Lower leg skin (tissue), 4 donors: ENCODE data around the gene CEP63. TPM values are rescaled to one million over a fixed set of nuclear protein-coding genes. Genes with fewer than 3 reads are reported as not detected.
"Not testable (repeated sequence)": the region's sequence is repeated elsewhere in the genome, so short reads cannot be mapped to it uniquely, and the experiment has no call there.

ENCODE experiments used
- DNase-seq, 2 donors: peaks; one replicate each; pipeline ENCODE4 v3.0.0-alpha.2; 2019; ENCODE audit warnings: low spot score in 2 of 2
- H3K4me3 ChIP-seq: fragments of 200-600 bp; sonication (generic); 2 replicates; pipeline ENCODE4 v1.5.1; 2017; ENCODE audit warnings: mild to moderate bottlenecking, low read depth; ENCODE audit not compliant: poor library complexity, severe bottlenecking
- POLR2A ChIP-seq, 2 donors: fragments of 450-650 bp; IDR thresholded peaks; one replicate each; pipeline ENCODE4 v1.6.1; 2016 to 2017; ENCODE audit warnings: antibody characterized with exemption in 2 of 2, mild to moderate bottlenecking in 1 of 2, moderate library complexity in 1 of 2
- WGBS, 2 donors: methylation state at CpG; one replicate each; pipeline ENCODE4 v1.1.5; 2018; 5-methylcytosine and 5-hydroxymethylcytosine counted together
- intact Hi-C: fragments of 100-400 bp; cut with DNase I; formaldehyde crosslinking; loops from one replicate; pipeline ENCODE4 v1.15.0; 2023; ENCODE audit warnings: low total_unique reads
- total RNA-seq, 4 donors: library from RNA; depleted of rRNA; stranded (reverse); fragments of >200 nt; gene quantifications; one replicate each; pipeline ENCODE4 v1.1.0, GENCODE V29; 2016
- TF ChIP-seq, protein P1 (sequence below), 3 donors: fragments of 450-650 bp; IDR thresholded peaks; one replicate each; pipeline ENCODE4 v1.5.1; 2016; ENCODE audit warnings: antibody characterized with exemption in 3 of 3, mild to moderate bottlenecking in 3 of 3, moderate library complexity in 2 of 3

The CEP63 gene
- total RNA-seq, 4 donors from 2014 or later = 15.6 to 23.2 (median 18.1) TPM

GRCh38 chr3:134576426-134576825 lies 90.6 kb downstream of the CEP63 start:
- TF ChIP-seq POLR2A (IDR thresholded peaks at IDR 0.05) = no peak
- TF ChIP-seq, protein P1, sequence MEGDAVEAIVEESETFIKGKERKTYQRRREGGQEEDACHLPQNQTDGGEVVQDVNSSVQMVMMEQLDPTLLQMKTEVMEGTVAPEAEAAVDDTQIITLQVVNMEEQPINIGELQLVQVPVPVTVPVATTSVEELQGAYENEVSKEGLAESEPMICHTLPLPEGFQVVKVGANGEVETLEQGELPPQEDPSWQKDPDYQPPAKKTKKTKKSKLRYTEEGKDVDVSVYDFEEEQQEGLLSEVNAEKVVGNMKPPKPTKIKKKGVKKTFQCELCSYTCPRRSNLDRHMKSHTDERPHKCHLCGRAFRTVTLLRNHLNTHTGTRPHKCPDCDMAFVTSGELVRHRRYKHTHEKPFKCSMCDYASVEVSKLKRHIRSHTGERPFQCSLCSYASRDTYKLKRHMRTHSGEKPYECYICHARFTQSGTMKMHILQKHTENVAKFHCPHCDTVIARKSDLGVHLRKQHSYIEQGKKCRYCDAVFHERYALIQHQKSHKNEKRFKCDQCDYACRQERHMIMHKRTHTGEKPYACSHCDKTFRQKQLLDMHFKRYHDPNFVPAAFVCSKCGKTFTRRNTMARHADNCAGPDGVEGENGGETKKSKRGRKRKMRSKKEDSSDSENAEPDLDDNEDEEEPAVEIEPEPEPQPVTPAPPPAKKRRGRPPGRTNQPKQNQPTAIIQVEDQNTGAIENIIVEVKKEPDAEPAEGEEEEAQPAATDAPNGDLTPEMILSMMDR (IDR thresholded peaks at IDR 0.05) = no peak
- intact Hi-C loops = no loop called here
- WGBS, 2 donors = 49 to 51% methylated on average over 6 of the region's 6 CpGs
- DNase-seq = no peak
- no peak overlapping the region for H3K4me3 ChIP-seq

DNA sequence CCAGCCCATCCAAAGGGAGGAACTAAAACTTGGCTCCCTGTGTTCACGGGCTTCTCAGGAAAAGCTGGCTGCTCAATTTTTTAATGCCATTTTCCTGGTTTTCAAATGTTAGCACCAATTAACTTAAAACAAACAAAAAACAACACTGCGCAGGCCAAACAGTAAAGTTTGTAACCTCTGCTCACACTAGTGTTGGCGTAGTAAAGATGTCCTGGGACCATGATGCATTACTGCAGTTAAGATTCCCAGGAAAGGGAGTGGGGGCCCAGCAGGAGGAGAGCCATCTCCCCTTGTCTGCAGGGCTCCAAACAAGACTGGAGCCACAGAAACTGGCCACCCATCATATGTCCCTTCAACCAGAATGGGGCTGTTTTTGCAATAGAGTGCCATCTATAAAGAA lies 91.0 kb downstream of the CEP63 start:
- intact Hi-C loops = no loop called here
- TF ChIP-seq, protein P1 (IDR thresholded peaks at IDR 0.05) = no peak
- no peak for TF ChIP-seq POLR2A (IDR thresholded peaks at IDR 0.05)
- 86 to 88% methylated on average over 3 of the region's 3 CpGs for WGBS, 2 donors
- no peak overlapping the region for H3K4me3 ChIP-seq
- no peak for DNase-seq

DNA sequence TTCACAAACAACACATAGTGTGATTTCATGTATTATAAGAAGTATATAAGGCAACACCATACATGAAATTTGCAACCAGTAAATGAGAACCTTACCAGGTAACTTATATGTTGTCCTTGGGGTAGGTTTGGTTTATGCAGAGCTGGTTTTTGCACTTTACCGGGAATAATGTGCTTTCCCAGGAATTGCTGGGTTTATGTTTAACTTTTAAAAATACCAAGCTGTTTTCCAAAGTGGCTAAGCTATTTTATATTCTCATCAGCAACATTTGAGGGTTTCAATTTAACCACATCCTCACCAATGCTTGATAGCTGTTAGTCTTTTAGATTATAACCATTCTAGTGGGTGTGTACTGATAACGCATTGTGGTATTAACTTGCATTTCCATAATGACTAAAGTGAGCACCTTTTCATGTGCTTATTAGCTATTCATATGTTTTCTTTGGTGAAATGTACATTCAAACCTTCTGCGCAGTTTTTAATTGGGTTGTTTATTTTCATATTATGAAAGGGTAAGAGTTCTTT lies 93.3 kb downstream of the CEP63 start:
- intact Hi-C loops = no loop called here
- no peak overlapping the region for H3K4me3 ChIP-seq
- TF ChIP-seq POLR2A (IDR thresholded peaks at IDR 0.05) = no peak
- TF ChIP-seq, protein P1 (IDR thresholded peaks at IDR 0.05) = no peak
- no peak for DNase-seq
- WGBS, 2 donors = 91 to 93% methylated on average over 3 of the region's 3 CpGs

DNA sequence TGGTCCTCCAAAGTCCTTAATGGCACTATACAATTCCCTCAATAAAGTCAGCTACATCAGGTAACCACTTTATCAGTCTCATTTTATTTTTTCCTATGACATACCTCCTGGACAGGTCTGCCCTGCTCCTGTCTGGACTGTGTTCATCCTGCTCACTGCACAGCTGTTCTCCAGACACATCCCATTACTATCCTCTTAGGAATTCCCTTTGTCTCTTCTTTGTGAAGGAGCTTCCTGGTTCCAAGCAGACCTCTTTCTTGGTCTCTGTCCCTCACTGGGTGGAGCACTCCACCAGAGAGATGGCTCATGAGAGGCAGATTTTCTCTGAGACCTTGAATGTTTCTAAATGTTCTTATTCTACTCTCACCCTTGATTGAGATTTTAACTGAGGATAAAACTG lies 104.9 kb downstream of the CEP63 start:
- DNase-seq = no peak
- TF ChIP-seq POLR2A (IDR thresholded peaks at IDR 0.05) = no peak
- TF ChIP-seq, protein P1 (IDR thresholded peaks at IDR 0.05) = no peak
- no peak overlapping the region for H3K4me3 ChIP-seq
- intact Hi-C loops = no loop called here

DNA sequence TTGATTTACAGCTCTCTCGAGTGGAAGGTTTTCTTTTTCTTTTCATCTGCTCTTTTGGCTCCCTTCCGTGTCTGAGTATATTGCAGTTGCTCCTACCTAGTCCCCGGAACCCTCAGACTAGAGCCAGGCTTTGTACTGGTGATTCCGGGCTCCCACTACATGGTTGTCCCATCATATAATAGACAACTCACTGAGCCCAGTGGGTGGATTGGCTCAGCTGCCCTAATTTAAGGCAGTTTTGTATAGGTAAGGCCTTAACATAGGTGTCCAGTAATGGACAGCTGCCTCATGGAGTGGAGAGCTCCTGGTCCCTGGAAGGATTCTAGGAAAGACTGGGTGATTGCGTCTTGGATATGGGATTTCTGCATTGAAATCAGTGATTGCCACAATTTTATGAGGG lies 106.9 kb downstream of the CEP63 start:
- H3K4me3 ChIP-seq = no peak overlapping the region
- no peak for DNase-seq
- intact Hi-C loops = no loop called here
- 89 to 93% methylated on average over 5 of the region's 5 CpGs for WGBS, 2 donors
- TF ChIP-seq, protein P1 (IDR thresholded peaks at IDR 0.05) = no peak
- TF ChIP-seq POLR2A (IDR thresholded peaks at IDR 0.05) = no peak

DNA sequence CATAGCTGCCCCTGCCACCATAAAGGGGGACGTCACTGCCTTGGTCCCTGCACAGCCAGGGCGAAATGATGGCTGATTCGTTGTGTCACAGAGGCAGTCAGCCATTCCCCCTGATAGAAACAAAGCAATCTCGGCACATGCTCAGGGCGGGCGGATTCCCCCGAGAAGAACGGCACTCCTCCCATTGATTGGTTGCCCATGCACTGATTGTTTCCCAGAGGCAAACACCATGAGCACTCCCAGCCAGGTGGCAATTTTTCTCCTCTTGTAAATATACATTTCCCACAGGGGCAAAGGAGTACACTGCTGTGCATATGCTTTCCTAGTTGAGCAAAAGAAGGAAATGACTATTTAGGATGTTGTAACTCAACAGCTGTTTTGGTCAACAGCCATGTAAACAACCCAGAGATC lies 108.5 kb downstream of the CEP63 start:
- 45 to 70% methylated on average over 8 of the region's 8 CpGs for WGBS, 2 donors
- TF ChIP-seq POLR2A (IDR thresholded peaks at IDR 0.05) = no peak
- TF ChIP-seq, protein P1 (IDR thresholded peaks at IDR 0.05) = no peak
- H3K4me3 ChIP-seq = no peak overlapping the region
- DNase-seq = no peak
- intact Hi-C loops = no loop called here

- H3K4me3 ChIP-seq, intact Hi-C loops, DNase-seq: not testable (repeated sequence)
- WGBS, 2 donors = 61 to 65% methylated on average over 3 of the region's 3 CpGs
Measured at GRCh38 chr3:134594986-134595385, 109.1 kb downstream of the CEP63 start.
